Right lobe of liver (tissue), 6 donors: ENCODE measurements around the gene FBRSL1. TPM values are rescaled to one million over a fixed set of nuclear protein-coding genes. Genes with fewer than 3 reads are reported as not detected.

Experiments used
- ATAC-seq, 4 donors: fragments of 200-7000 bp; cut with Tn5 transposase; one replicate each; pipeline ENCODE4 v1.9.1; 2020; ENCODE audit warnings: mild to moderate bottlenecking in 4 of 4, moderate library complexity in 4 of 4
- DNase-seq, 3 donors: peaks; one replicate each; pipeline ENCODE4 v3.0.0-alpha.2; 2020
- H3K27ac ChIP-seq, 3 donors: fragments of 200-600 bp; one replicate each; pipeline ENCODE4 v1.8.0; 2022
- H3K27me3 ChIP-seq, 2 donors: fragments of 200-600 bp; one replicate each; pipeline ENCODE4 v1.8.0; 2022
- H3K36me3 ChIP-seq, 4 donors: fragments of 200-600 bp; sonication (generic) in 1 of 4; one replicate each; pipeline versions ENCODE4 v1.5.1 to v1.8.0; 2017 to 2022; ENCODE audit warnings: control low read depth in 1 of 4
- H3K4me1 ChIP-seq, 4 donors: fragments of 200-600 bp; sonication (generic) in 1 of 4; one replicate each; pipeline versions ENCODE4 v1.5.1 to v1.8.0; 2017 to 2022; ENCODE audit warnings: control low read depth in 1 of 4
- H3K4me3 ChIP-seq, 3 donors: fragments of 200-600 bp; one replicate each; pipeline ENCODE4 v1.8.0; 2022
- H3K9me3 ChIP-seq, 4 donors: fragments of 200-600 bp; sonication (generic) in 1 of 4; one replicate each; pipeline versions ENCODE4 v1.5.1 to v1.8.0; 2017 to 2022; ENCODE audit warnings: control low read depth in 1 of 4
- POLR2A ChIP-seq: fragments of 450-650 bp; IDR thresholded peaks from one replicate; pipeline ENCODE4 v1.6.1; 2017; ENCODE audit warnings: antibody characterized with exemption, mild to moderate bottlenecking
- WGBS: methylation state at CpG from one replicate; pipeline ENCODE4 v1.1.6; 2018; ENCODE audit warnings: low coverage, low lambda C conversion rate; ENCODE audit not compliant: insufficient coverage; ENCODE audit errors: missing lambda C conversion rate; 5-methylcytosine and 5-hydroxymethylcytosine counted together
- intact Hi-C, 2 donors: fragments of 100-400 bp; cut with DNase I; formaldehyde crosslinking; loops; one replicate each; pipeline versions ENCODE4 v1.11.2 to v1.14.1; 2022
- total RNA-seq, 6 experiments: library from RNA; depleted of rRNA in 2 of 6; stranded (reverse); fragments of >200 nt in 2 of 6; fragmentation: NEBNext Ultra II Directional in 3 of 6; extraction: Animal tissue kit (Norgen Biotek cat#: 25700) in 3 of 6; gene quantifications; one replicate each; pipeline versions ENCODE4 v1.1.0 to v1.2.4, GENCODE V29; 2016 to 2023
- TF ChIP-seq, protein P1 (sequence below), 4 donors: fragments of 200-600 bp in 3 of 4; fragments of 450-650 bp in 1 of 4; IDR thresholded peaks; one replicate each; pipeline versions ENCODE4 v1.5.1 to v1.8.0; 2016 to 2022; ENCODE audit warnings: antibody characterized with exemption in 4 of 4, mild to moderate bottlenecking in 2 of 4
- donor health status: DM: no; HTN: yes; CAD: no.
- donor health status: DM: no; HTN: no; CAD: no.
- donor health status: DM: no; HTN: no; CAD: no.
- donor health status: DM: no; HTN: yes; CAD: no.
- donor health status: DM: no; HTN: yes; CAD: no.

FBRSL1 gene
- total RNA-seq, 6 experiments from 2014 or later = 16.2 to 27.6 (median 23.3) TPM

DNA sequence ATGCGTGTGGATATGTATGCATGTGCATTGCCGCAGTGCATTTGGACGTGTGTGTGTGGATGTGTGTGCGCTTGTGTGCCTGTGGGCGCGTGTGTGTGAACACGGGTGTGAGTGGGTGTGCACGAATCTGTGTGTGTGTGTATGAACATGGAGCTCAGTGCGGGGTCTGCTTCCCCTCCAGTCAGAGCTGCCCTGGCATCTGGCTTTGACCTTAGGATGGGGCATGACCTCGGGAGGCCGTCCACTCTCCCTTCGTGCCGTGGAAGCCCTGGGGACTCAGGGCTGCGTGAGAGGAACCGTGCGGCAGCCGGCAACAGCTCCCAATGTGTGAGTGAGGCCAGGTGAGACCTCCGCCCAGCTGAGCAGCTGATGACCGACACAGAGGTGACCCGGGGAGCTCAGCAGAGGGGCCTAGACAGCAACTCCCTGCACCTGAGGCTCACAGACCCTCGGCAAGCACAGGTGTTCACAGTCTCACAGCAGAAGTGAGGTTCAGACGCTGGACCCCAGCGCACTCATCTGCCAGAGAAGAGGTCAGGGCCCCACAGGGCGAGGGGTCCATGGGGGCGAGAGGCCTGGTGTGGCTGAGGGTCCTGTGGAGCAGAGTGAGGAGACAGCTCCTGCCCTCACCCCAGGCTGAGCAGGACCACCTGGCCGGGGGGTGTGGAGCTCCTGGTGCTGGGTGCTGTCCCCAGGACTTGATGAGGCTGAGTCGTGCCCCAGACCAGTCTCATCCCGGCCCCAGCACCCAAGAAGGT, 33.6 kb upstream of the FBRSL1 start:
- no peaks in the 10 kb centered on the region for H3K27me3 ChIP-seq
- no peak overlapping the region for H3K4me3 ChIP-seq
- intact Hi-C loops = no loop called here
- no peaks in the 10 kb centered on the region for H3K9me3 ChIP-seq
- H3K27ac ChIP-seq = no peak overlapping the region
- 60% methylated on average over 1 of the region's 28 CpGs for WGBS
- ATAC-seq (no peak), DNase-seq (peak in 2 of 3 donors; percentile 14 to 49)
- no peaks in the 10 kb centered on the region for H3K36me3 ChIP-seq
- no peaks in the 10 kb centered on the region for H3K4me1 ChIP-seq
- TF ChIP-seq, protein P1, sequence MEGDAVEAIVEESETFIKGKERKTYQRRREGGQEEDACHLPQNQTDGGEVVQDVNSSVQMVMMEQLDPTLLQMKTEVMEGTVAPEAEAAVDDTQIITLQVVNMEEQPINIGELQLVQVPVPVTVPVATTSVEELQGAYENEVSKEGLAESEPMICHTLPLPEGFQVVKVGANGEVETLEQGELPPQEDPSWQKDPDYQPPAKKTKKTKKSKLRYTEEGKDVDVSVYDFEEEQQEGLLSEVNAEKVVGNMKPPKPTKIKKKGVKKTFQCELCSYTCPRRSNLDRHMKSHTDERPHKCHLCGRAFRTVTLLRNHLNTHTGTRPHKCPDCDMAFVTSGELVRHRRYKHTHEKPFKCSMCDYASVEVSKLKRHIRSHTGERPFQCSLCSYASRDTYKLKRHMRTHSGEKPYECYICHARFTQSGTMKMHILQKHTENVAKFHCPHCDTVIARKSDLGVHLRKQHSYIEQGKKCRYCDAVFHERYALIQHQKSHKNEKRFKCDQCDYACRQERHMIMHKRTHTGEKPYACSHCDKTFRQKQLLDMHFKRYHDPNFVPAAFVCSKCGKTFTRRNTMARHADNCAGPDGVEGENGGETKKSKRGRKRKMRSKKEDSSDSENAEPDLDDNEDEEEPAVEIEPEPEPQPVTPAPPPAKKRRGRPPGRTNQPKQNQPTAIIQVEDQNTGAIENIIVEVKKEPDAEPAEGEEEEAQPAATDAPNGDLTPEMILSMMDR (IDR thresholded peaks at IDR 0.05) = no peak
- no peak for TF ChIP-seq POLR2A

DNA sequence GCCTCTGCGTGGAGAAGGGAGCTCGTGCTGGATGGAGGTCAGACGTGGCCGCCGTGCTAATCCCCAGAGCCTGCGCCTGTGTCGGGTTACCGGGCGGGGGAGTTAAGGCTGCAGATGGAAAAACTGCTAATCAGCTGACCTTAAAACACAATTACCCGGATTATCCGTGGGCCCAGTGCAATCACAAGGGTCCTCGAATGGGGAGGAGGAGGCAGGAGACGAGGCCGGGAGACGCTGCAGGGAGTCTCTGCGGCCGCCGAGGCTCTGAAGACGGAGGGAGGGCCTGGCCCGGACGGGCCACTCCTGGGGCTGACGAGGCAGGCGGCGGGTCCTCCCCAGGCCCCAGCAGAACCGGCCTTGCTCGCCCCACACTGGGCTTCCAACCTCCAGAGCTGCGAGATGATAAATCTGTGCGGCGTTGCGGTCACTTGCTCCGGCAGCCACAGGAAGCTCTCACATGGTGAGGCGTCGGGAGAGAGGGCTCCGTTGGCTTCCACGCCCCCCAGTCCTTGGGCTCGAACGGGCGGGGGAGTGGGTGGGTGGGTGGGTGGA, 32.9 kb upstream of the FBRSL1 start:
- Histone ChIP-seq H3K4me1 (no peaks in the 10 kb centered on the region), H3K36me3 (no peaks in the 10 kb centered on the region), H3K9me3 (no peaks in the 10 kb centered on the region), H3K4me3 (no peak overlapping the region), H3K27me3 (no peaks in the 10 kb centered on the region), H3K27ac (no peak overlapping the region)
- ATAC-seq (no peak), DNase-seq (peak in 2 of 3 donors; percentile 7 to 48)
- WGBS = 35% methylated on average over 8 of the region's 38 CpGs
- intact Hi-C loops = no loop called here
- TF ChIP-seq, protein P1 (IDR thresholded peaks at IDR 0.05) = no peak
- TF ChIP-seq POLR2A = no peak

- DNase-seq (peak in 1 of 3 donors; percentile 7), ATAC-seq (no peak)
- no peak overlapping the region for H3K27ac ChIP-seq
- 75% methylated on average over 2 of the region's 8 CpGs for WGBS
- no peaks in the 10 kb centered on the region for H3K36me3 ChIP-seq
- H3K27me3 ChIP-seq = no peaks in the 10 kb centered on the region
- intact Hi-C loops = no loop called here
- no peaks in the 10 kb centered on the region for H3K9me3 ChIP-seq
- TF ChIP-seq, protein P1 (IDR thresholded peaks at IDR 0.05) = no peak
- no peak for TF ChIP-seq POLR2A
- no peaks in the 10 kb centered on the region for H3K4me1 ChIP-seq
- H3K4me3 ChIP-seq = no peak overlapping the region
Measured at GRCh38 chr12:132458441-132458840, 31.5 kb upstream of the FBRSL1 start.

GRCh38 chr12:132458846-132459641, 30.9 kb upstream of the FBRSL1 start:
- TF ChIP-seq, protein P1 (IDR thresholded peaks at IDR 0.05) = no peak
- no peak for TF ChIP-seq POLR2A
- H3K27me3 ChIP-seq = no peaks in the 10 kb centered on the region
- peak in 2 of 3 donors; percentile 5 to 46 for DNase-seq
- no peaks in the 10 kb centered on the region for H3K36me3 ChIP-seq
- ATAC-seq = peak in 1 of 4 donors; percentile 14
- no peaks in the 10 kb centered on the region for H3K9me3 ChIP-seq
- intact Hi-C loops = no loop called here
- no peak overlapping the region for H3K27ac ChIP-seq
- no peak overlapping the region for H3K4me3 ChIP-seq
- no peaks in the 10 kb centered on the region for H3K4me1 ChIP-seq
- 74% methylated on average over 16 of the region's 28 CpGs for WGBS
